Measurements from ENCODE around the gene ATP8A2.

DNA sequence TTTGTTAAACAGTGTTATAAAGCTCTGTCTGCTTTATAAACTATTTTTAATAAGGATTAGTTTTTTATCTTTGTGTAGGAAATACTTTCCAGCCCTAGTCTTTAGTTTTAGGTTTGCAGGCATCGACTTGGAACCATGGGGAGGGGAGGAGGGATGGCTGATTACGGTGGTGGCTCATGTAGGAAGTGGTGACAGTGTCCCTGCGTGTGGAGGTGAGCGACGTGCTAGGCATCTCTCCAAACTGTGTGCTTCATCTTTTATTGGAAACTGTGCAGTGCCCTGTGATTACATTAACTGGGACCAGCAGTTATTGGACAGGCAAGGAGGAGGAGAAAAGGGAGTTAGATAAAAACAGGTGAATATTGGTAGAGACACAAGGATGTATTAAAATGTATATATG lies 203.8 kb downstream of the ATP8A2 start:
- TF ChIP-seq, protein P1, sequence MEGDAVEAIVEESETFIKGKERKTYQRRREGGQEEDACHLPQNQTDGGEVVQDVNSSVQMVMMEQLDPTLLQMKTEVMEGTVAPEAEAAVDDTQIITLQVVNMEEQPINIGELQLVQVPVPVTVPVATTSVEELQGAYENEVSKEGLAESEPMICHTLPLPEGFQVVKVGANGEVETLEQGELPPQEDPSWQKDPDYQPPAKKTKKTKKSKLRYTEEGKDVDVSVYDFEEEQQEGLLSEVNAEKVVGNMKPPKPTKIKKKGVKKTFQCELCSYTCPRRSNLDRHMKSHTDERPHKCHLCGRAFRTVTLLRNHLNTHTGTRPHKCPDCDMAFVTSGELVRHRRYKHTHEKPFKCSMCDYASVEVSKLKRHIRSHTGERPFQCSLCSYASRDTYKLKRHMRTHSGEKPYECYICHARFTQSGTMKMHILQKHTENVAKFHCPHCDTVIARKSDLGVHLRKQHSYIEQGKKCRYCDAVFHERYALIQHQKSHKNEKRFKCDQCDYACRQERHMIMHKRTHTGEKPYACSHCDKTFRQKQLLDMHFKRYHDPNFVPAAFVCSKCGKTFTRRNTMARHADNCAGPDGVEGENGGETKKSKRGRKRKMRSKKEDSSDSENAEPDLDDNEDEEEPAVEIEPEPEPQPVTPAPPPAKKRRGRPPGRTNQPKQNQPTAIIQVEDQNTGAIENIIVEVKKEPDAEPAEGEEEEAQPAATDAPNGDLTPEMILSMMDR (IDR thresholded peaks at IDR 0.05): no peak
- TF ChIP-seq EP300 (IDR thresholded peaks at IDR 0.05): no peak
- TF ChIP-seq POLR2A (IDR thresholded peaks at IDR 0.05): no peak
